Stimulated activated CD8-positive, alpha-beta memory T cell treated with anti-CD3 and anti-CD28 coated beads, Interleukin-15, amount 100 ng/mL, for 4 hours (primary cell): ENCODE measurements around the gene ADAM11.

ENCODE experiments used
- DNase-seq, 2 donors: peaks; one replicate each; pipeline ENCODE4 v3.0.0-alpha.2; 2020; ENCODE audit warnings: low read depth in 2 of 2

The ADAM11 gene

GRCh38 chr17:44830359-44831288 is 71.8 kb downstream of the ADAM11 start:
- no peak for DNase-seq

GRCh38 chr17:44831371-44831770 is 72.6 kb downstream of the ADAM11 start:
- no peak for DNase-seq
